Omental fat pad (tissue), 4 donors: Measurements from ENCODE around the gene SHC3. TPM values are rescaled to one million over a fixed set of nuclear protein-coding genes. Genes with fewer than 3 reads are reported as not detected.

Experiments used
- ATAC-seq: fragments of 150-250 bp; one replicate; pipeline ENCODE4 v1.9.1; 2016; ENCODE audit warnings: mild to moderate bottlenecking, moderate library complexity; ENCODE audit not compliant: low FRiP score
- DNase-seq: peaks from one replicate; pipeline ENCODE4 v3.0.0-alpha.2; 2019; ENCODE audit warnings: low spot score
- total RNA-seq, 4 donors: library from RNA; depleted of rRNA; stranded (reverse); fragments of >200 nt; gene quantifications; one replicate each; pipeline ENCODE4 v1.1.0, GENCODE V29; 2016
- TF ChIP-seq, protein P1 (sequence below), 3 donors: fragments of 450-650 bp; IDR thresholded peaks; one replicate each; pipeline ENCODE4 v1.5.1; 2016 to 2017; ENCODE audit warnings: antibody characterized with exemption in 3 of 3, mild to moderate bottlenecking in 3 of 3, moderate library complexity in 2 of 3

Gene SHC3
- total RNA-seq, 4 donors from 2014 or later: 1.1 to 7.4 (median 3.1) TPM

- TF ChIP-seq, protein P1, sequence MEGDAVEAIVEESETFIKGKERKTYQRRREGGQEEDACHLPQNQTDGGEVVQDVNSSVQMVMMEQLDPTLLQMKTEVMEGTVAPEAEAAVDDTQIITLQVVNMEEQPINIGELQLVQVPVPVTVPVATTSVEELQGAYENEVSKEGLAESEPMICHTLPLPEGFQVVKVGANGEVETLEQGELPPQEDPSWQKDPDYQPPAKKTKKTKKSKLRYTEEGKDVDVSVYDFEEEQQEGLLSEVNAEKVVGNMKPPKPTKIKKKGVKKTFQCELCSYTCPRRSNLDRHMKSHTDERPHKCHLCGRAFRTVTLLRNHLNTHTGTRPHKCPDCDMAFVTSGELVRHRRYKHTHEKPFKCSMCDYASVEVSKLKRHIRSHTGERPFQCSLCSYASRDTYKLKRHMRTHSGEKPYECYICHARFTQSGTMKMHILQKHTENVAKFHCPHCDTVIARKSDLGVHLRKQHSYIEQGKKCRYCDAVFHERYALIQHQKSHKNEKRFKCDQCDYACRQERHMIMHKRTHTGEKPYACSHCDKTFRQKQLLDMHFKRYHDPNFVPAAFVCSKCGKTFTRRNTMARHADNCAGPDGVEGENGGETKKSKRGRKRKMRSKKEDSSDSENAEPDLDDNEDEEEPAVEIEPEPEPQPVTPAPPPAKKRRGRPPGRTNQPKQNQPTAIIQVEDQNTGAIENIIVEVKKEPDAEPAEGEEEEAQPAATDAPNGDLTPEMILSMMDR (IDR thresholded peaks at IDR 0.05): no peak
- DNase-seq (no peak), ATAC-seq (no peak)
Observed at GRCh38 chr9:89042984-89043383, 135.6 kb downstream of the SHC3 start.

GRCh38 chr9:89039664-89040063 lies 139.0 kb downstream of the SHC3 start:
- ATAC-seq (no peak), DNase-seq (no peak)
- TF ChIP-seq, protein P1 (IDR thresholded peaks at IDR 0.05): no peak

- no peak for DNase-seq
- ATAC-seq: no peak
- TF ChIP-seq, protein P1 (IDR thresholded peaks at IDR 0.05): no peak
Observed at GRCh38 chr9:89039104-89039465, 139.5 kb downstream of the SHC3 start.

DNA sequence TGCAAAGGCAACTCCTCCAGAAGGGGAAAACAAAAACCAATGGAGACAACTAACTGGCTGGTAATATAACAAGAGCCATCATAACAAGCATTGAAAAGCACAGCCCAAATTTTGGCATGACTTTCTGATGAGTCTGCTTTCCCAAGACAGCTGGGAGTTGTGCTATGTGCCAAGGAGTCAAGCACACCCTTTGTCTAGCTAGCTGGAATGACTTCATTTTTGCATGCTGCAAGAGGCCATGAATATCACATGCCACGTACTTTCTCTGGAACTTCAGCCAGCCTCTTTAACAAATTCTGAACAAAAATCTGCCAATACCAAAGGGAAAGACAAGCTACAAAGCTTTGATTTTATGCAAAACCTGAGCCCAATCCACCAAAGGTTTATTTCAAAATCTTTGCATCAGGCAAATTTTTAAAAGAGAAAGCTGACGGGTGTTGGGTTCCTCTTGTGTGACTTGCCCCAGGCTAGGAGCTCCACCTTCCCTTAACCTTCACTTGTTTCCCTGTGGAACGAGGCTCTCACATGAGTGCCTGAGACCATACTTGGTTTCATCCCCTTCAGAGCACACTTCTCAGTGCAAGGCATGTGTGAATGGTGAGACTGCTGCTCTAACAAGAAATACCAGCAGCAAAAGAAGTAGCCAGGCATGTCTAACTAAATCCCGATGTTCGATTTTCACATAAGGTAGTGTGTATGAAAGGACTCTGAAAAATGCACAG lies 140.1 kb downstream of the SHC3 start:
- DNase-seq (no peak), ATAC-seq (peak; percentile 78)
- TF ChIP-seq, protein P1 (IDR thresholded peaks at IDR 0.05): no peak

GRCh38 chr9:89037891-89038290 lies 140.7 kb downstream of the SHC3 start:
- ATAC-seq: peak; percentile 9
- DNase-seq: no peak
- TF ChIP-seq, protein P1 (IDR thresholded peaks at IDR 0.05): no peak

DNA sequence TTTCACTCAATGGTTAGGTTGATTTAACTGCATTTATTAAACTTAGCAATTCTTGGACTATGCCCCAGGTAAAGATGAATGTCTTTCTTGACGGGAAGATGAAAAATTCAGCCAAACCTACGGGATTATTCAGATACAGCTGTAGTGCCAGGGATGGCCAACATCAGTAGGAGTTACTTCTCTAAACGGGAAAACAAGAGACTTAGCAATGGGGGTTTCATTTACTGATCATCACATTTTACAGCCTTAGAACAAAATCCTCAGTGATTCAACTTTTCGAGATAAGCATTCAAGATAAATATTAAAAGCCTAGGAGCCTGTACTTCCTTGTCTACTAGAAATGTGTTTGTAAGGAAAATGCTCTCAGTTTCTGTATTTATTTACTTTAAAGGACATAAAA lies 141.3 kb downstream of the SHC3 start:
- TF ChIP-seq, protein P1 (IDR thresholded peaks at IDR 0.05): no peak
- DNase-seq: no peak
- peak; percentile 83 for ATAC-seq

GRCh38 chr9:89036891-89037290 lies 141.7 kb downstream of the SHC3 start:
- TF ChIP-seq, protein P1 (IDR thresholded peaks at IDR 0.05): no peak
- ATAC-seq (no peak), DNase-seq (no peak)
